HepG2 (cell line): ENCODE results near the gene ATP11A. TPM values are rescaled to one million over a fixed set of nuclear protein-coding genes. Genes with fewer than 3 reads are reported as not detected.

Experiments used
- AGO1 ChIP-seq: fragments of 200-400 bp; formaldehyde crosslinking; IDR thresholded peaks from 2 replicates; pipeline ENCODE4 v1.6.1; 2017; ENCODE audit warnings: mild to moderate bottlenecking, low read depth, low read length, moderate library complexity; ENCODE audit not compliant: poor library complexity, severe bottlenecking
- ATF7 ChIP-seq, 2 experiments: fragments of 450-650 bp in 1 of 2; sonication (generic) in 1 of 2; formaldehyde crosslinking in 1 of 2; IDR thresholded peaks; 2 replicates each; pipeline versions ENCODE4 v1.4.0 to v1.6.1; 2016 to 2020; ENCODE audit warnings: antibody characterized with exemption in 1 of 2, mild to moderate bottlenecking in 1 of 2, missing genetic modification reagents in 1 of 2
- DBP ChIP-seq: sonication (generic); formaldehyde crosslinking; IDR thresholded peaks from 2 replicates; pipeline ENCODE4 v1.4.0; 2020; ENCODE audit warnings: missing genetic modification reagents; ENCODE audit errors: not compliant biosample characterization
- TFDP2 ChIP-seq: sonication (generic); formaldehyde crosslinking; IDR thresholded peaks from 2 replicates; pipeline ENCODE4 v1.4.0; 2020; ENCODE audit warnings: missing genetic modification reagents
- ZBED4 ChIP-seq: sonication (generic); formaldehyde crosslinking; IDR thresholded peaks from 2 replicates; pipeline ENCODE4 v1.4.0; 2020; ENCODE audit warnings: missing genetic modification reagents, borderline replicate concordance
- ZBTB49 ChIP-seq: sonication (generic); formaldehyde crosslinking; IDR thresholded peaks from 2 replicates; pipeline ENCODE4 v1.4.0; 2020; ENCODE audit warnings: missing genetic modification reagents, borderline replicate concordance
- ZNF20 ChIP-seq: sonication (generic); formaldehyde crosslinking; IDR thresholded peaks from 2 replicates; pipeline ENCODE4 v1.4.0; 2020; ENCODE audit warnings: mild to moderate bottlenecking, moderate library complexity, missing genetic modification reagents
- ZNF264 ChIP-seq: sonication (generic); formaldehyde crosslinking; IDR thresholded peaks from 2 replicates; pipeline ENCODE4 v1.4.0; 2020; ENCODE audit warnings: missing genetic modification reagents
- ZNF30 ChIP-seq: sonication (generic); formaldehyde crosslinking; IDR thresholded peaks from 2 replicates; pipeline ENCODE4 v1.5.0; 2020; ENCODE audit warnings: mild to moderate bottlenecking, missing genetic modification reagents
- ZNF335 ChIP-seq: sonication (generic); formaldehyde crosslinking; IDR thresholded peaks from 2 replicates; pipeline ENCODE4 v1.4.0; 2020; ENCODE audit warnings: missing genetic modification reagents
- ZNF549 ChIP-seq: sonication (generic); formaldehyde crosslinking; IDR thresholded peaks from 2 replicates; pipeline ENCODE4 v1.5.0; 2020; ENCODE audit warnings: missing genetic modification reagents
- ZNF609 ChIP-seq: sonication (generic); formaldehyde crosslinking; IDR thresholded peaks from 2 replicates; pipeline ENCODE4 v1.4.0; 2020; ENCODE audit warnings: mild to moderate bottlenecking, missing genetic modification reagents, borderline replicate concordance
- ZNF772 ChIP-seq: sonication (generic); formaldehyde crosslinking; IDR thresholded peaks from 2 replicates; pipeline ENCODE4 v1.5.0; 2020; ENCODE audit warnings: mild to moderate bottlenecking, missing genetic modification reagents
- ZNF773 ChIP-seq: sonication (generic); formaldehyde crosslinking; IDR thresholded peaks from 2 replicates; pipeline ENCODE4 v1.4.0; 2020; ENCODE audit warnings: missing genetic modification reagents, borderline replicate concordance
- polyA plus RNA-seq, 8 experiments: library from polyadenylated mRNA; depleted of rRNA in 3 of 8; stranded (reverse) in 7 of 8; unstranded in 1 of 8; fragments of >200 nt; fragmentation: Illumina TruSeq in 4 of 8; extraction: Trizol in 4 of 8; gene quantifications; 2 replicates each; pipeline versions ENCODE4 v1.2.1 to v1.2.3, GENCODE V29; 2011 to 2016; ENCODE audit warnings: low read depth in 4 of 8, missing spikeins in 1 of 8, mixed read lengths in 1 of 8; ENCODE audit not compliant: insufficient read depth in 1 of 8
- total RNA-seq, 5 experiments: library from RNA; depleted of rRNA; stranded (reverse); fragments of >200 nt; fragmentation: Illumina TruSeq; extraction: Trizol; gene quantifications; 2 replicates each; pipeline ENCODE4 v1.2.3, GENCODE V29; 2016; ENCODE audit warnings: low read depth in 1 of 5

The ATP11A gene
- total and polyA plus RNA-seq, 2 of the 13 experiments (the other 11 are each of a cell fraction or from before 2014, with no cell fraction given) = 18.4 to 20.1 TPM

GRCh38 chr13:112756967-112757758 lies 67.3 kb downstream of the ATP11A start (continued):
- TF ChIP-seq ZNF772 (CRISPR knock-in tag) (peak; percentile 87), ZNF549 (CRISPR knock-in tag) (no peak), ZNF773 (CRISPR knock-in tag) (no peak), TFDP2 (no peak), ATF7 (IDR thresholded peaks at IDR 0.05) (no peak), ATF7 (CRISPR knock-in tag; IDR thresholded peaks at IDR 0.05) (no peak), ZNF30 (CRISPR knock-in tag) (no peak), AGO1 (no peak), ZBTB49 (CRISPR knock-in tag) (no peak), DBP (CRISPR knock-in tag) (no peak), ZNF609 (CRISPR knock-in tag) (peak; percentile 96), ZNF335 (CRISPR knock-in tag) (no peak), ZNF20 (CRISPR knock-in tag) (no peak), ZBED4 (CRISPR knock-in tag) (peak; percentile 77; the same call in 1 of the 2 replicates), ZNF264 (CRISPR knock-in tag) (0 out of 2 replicates have a peak, but pooled peaks have one; percentile 44)
